Upper lobe of left lung (tissue), 6 donors: ENCODE data around the gene JPH4. TPM values are rescaled to one million over a fixed set of nuclear protein-coding genes. Genes with fewer than 3 reads are reported as not detected.
A peak's percentile ranks its signal among the peaks of the same experiment; 100 is the strongest.

ENCODE experiments used
- ATAC-seq, 2 donors: fragments of 200-7000 bp; cut with Tn5 transposase; one replicate each; pipeline ENCODE4 v1.9.1; 2022; ENCODE audit warnings: mild to moderate bottlenecking in 2 of 2, moderate library complexity in 2 of 2; ENCODE audit not compliant: low FRiP score in 2 of 2
- DNase-seq, 2 donors: peaks; one replicate each; pipeline ENCODE4 v3.0.0-alpha.2; 2019 to 2020
- H3K27ac ChIP-seq, 4 donors: fragments of 200-600 bp; sonication (generic); one replicate each; pipeline ENCODE4 v1.5.1; 2016 to 2019
- H3K27me3 ChIP-seq, 4 donors: fragments of 200-600 bp; sonication (generic); one replicate each; pipeline ENCODE4 v1.5.1; 2017 to 2019
- H3K36me3 ChIP-seq, 4 donors: fragments of 200-600 bp; sonication (generic); one replicate each; pipeline ENCODE4 v1.5.1; 2016 to 2019
- H3K4me1 ChIP-seq, 4 donors: fragments of 200-600 bp; sonication (generic); one replicate each; pipeline ENCODE4 v1.5.1; 2018 to 2019
- H3K4me3 ChIP-seq, 4 donors: fragments of 200-600 bp; sonication (generic); one replicate each; pipeline ENCODE4 v1.5.1; 2017 to 2019; ENCODE audit warnings: mild to moderate bottlenecking in 2 of 4, moderate library complexity in 1 of 4
- H3K9me3 ChIP-seq, 4 donors: fragments of 200-600 bp; sonication (generic); one replicate each; pipeline ENCODE4 v1.5.1; 2018 to 2019
- EP300 ChIP-seq, 4 donors: sonication (generic); formaldehyde crosslinking; IDR thresholded peaks; one replicate each; pipeline ENCODE4 v1.5.1; 2017; ENCODE audit warnings: antibody characterized with exemption in 4 of 4, control low read depth in 2 of 4
- POLR2A ChIP-seq, 4 donors: fragments of 450-650 bp; IDR thresholded peaks; one replicate each; pipeline ENCODE4 v1.5.1; 2016 to 2017; ENCODE audit warnings: antibody characterized with exemption in 4 of 4, mild to moderate bottlenecking in 2 of 4
- POLR2AphosphoS5 ChIP-seq, 2 donors: sonication (generic); formaldehyde crosslinking; IDR thresholded peaks; one replicate each; pipeline ENCODE4 v1.5.1; 2017; ENCODE audit warnings: antibody characterized with exemption in 2 of 2
- WGBS, 2 donors: methylation state at CpG; one replicate each; pipeline ENCODE4 v1.1.5; 2017 to 2018; 5-methylcytosine and 5-hydroxymethylcytosine counted together
- total RNA-seq, 6 donors: library from RNA; depleted of rRNA in 4 of 6; stranded (reverse); fragments of >200 nt in 4 of 6; gene quantifications; one replicate each; pipeline versions ENCODE4 v1.1.0 to v1.2.1, GENCODE V29; 2016 to 2021
- TF ChIP-seq, protein P1 (sequence below), 6 experiments: fragments of 450-650 bp in 4 of 6; fragments of 200-600 bp in 2 of 6; sonication (generic) in 2 of 6; IDR thresholded peaks; one replicate each; pipeline ENCODE4 v1.5.1; 2016 to 2019; ENCODE audit warnings: antibody characterized with exemption in 6 of 6
- donor health status: DM: no; HTN: no; CAD: no; lungs with moderate emphysema.
- donor health status: DM: no; HTN: yes; CAD: no; lungs with severe emphysema.

The JPH4 gene
- total RNA-seq, 6 donors from 2014 or later: 0.69 to 6.5 (median 2.5) TPM

DNA sequence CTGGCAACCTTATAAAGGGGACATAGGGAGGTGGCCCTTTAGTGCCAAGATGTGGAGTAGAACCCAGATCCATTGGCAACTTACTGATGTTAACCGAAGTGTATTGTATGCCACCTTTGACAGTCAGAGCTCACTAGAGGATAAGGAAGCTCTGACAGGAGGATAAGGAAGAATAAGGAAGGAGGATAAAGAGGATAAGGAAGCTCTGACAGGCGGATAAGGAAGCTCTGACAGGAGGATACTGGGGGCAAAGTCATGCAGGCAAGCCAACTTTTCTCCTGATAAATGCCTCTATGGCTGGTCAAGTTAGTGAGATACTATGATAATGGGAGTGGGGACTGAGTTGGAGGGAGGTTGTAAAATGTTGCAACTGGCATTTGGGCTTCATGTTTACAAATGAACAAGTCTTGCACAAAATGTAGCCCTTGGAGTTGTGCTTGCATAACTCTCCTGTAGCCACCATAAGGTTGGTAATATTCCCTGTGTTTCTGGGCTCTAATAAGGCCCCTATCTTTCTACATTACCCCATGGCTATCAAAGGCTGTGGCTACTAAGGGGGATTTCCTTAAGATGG, 39.9 kb upstream of the JPH4 start:
- DNase-seq (no peak), ATAC-seq (no peak)
- no peaks in the 10 kb centered on the region for H3K27me3 ChIP-seq
- no peaks in the 10 kb centered on the region for H3K9me3 ChIP-seq
- 71 to 76% methylated on average over 2 of the region's 2 CpGs for WGBS, 2 donors
- no peak overlapping the region for H3K27ac ChIP-seq
- peaks cover 0 to 10% (median 0%) of the 10 kb centered on the region in 4 donors for H3K4me1 ChIP-seq
- no peak overlapping the region for H3K4me3 ChIP-seq
- TF ChIP-seq POLR2AphosphoS5 (IDR thresholded peaks at IDR 0.05) (no peak), EP300 (IDR thresholded peaks at IDR 0.05) (no peak), POLR2A (IDR thresholded peaks at IDR 0.05) (no peak)
- TF ChIP-seq, protein P1, sequence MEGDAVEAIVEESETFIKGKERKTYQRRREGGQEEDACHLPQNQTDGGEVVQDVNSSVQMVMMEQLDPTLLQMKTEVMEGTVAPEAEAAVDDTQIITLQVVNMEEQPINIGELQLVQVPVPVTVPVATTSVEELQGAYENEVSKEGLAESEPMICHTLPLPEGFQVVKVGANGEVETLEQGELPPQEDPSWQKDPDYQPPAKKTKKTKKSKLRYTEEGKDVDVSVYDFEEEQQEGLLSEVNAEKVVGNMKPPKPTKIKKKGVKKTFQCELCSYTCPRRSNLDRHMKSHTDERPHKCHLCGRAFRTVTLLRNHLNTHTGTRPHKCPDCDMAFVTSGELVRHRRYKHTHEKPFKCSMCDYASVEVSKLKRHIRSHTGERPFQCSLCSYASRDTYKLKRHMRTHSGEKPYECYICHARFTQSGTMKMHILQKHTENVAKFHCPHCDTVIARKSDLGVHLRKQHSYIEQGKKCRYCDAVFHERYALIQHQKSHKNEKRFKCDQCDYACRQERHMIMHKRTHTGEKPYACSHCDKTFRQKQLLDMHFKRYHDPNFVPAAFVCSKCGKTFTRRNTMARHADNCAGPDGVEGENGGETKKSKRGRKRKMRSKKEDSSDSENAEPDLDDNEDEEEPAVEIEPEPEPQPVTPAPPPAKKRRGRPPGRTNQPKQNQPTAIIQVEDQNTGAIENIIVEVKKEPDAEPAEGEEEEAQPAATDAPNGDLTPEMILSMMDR (IDR thresholded peaks at IDR 0.05): no peak
- no peaks in the 10 kb centered on the region for H3K36me3 ChIP-seq

- H3K4me1 ChIP-seq: peaks cover 0 to 10% (median 0%) of the 10 kb centered on the region in 4 donors
- ATAC-seq (no peak), DNase-seq (no peak)
- no peak overlapping the region for H3K27ac ChIP-seq
- TF ChIP-seq EP300 (IDR thresholded peaks at IDR 0.05) (no peak), POLR2A (IDR thresholded peaks at IDR 0.05) (no peak), POLR2AphosphoS5 (IDR thresholded peaks at IDR 0.05) (no peak)
- TF ChIP-seq, protein P1 (IDR thresholded peaks at IDR 0.05): no peak
- H3K27me3 ChIP-seq: no peaks in the 10 kb centered on the region
- H3K4me3 ChIP-seq: no peak overlapping the region
- WGBS, 2 donors: 80 to 88% methylated on average over 1 of the region's 1 CpG
- H3K36me3 ChIP-seq: no peaks in the 10 kb centered on the region
- no peaks in the 10 kb centered on the region for H3K9me3 ChIP-seq
Observed at GRCh38 chr14:23617539-23617938, 38.9 kb upstream of the JPH4 start.

- H3K4me3 ChIP-seq: no peak overlapping the region
- no peak for TF ChIP-seq POLR2A (IDR thresholded peaks at IDR 0.05)
- no peak for TF ChIP-seq POLR2AphosphoS5 (IDR thresholded peaks at IDR 0.05)
- TF ChIP-seq, protein P1 (IDR thresholded peaks at IDR 0.05): no peak
- no peak for TF ChIP-seq EP300 (IDR thresholded peaks at IDR 0.05)
- H3K4me1 ChIP-seq: peaks cover 0 to 5% (median 2%) of the 10 kb centered on the region in 4 donors
- no peaks in the 10 kb centered on the region for H3K9me3 ChIP-seq
- H3K36me3 ChIP-seq: no peaks in the 10 kb centered on the region
- no peak for DNase-seq
- ATAC-seq: no peak
- no peak overlapping the region for H3K27ac ChIP-seq
- WGBS, 2 donors: 53 to 57% methylated on average over 5 of the region's 5 CpGs
- H3K27me3 ChIP-seq: no peaks in the 10 kb centered on the region
Observed at GRCh38 chr14:23615856-23616255, 37.3 kb upstream of the JPH4 start.

- ATAC-seq (no peak), DNase-seq (no peak)
- Histone ChIP-seq H3K9me3 (no peaks in the 10 kb centered on the region), H3K27me3 (no peaks in the 10 kb centered on the region), H3K4me3 (no peak overlapping the region), H3K4me1 (peaks cover 0 to 7% (median 3%) of the 10 kb centered on the region in 4 donors), H3K36me3 (no peaks in the 10 kb centered on the region), H3K27ac (peak overlapping the region in 2 of 4 donors; percentile 45 to 49)
- 71 to 75% methylated on average over 1 to 2 of the region's 2 CpGs for WGBS, 2 donors
- TF ChIP-seq EP300 (IDR thresholded peaks at IDR 0.05): no peak
- no peak for TF ChIP-seq POLR2AphosphoS5 (IDR thresholded peaks at IDR 0.05)
- TF ChIP-seq POLR2A (IDR thresholded peaks at IDR 0.05): no peak
- TF ChIP-seq, protein P1 (IDR thresholded peaks at IDR 0.05): no peak
Observed at GRCh38 chr14:23614395-23614828, 35.8 kb upstream of the JPH4 start.
